T47D (cell line): ENCODE measurements around the gene PPP2R5C.

Experiments used
- DNase-seq, 2 experiments: peaks; one replicate each; pipeline versions ENCODE4 v3.0.0 to v3.0.0-alpha.2; 2011 to 2012; ENCODE audit warnings: low read depth in 1 of 2, low spot score in 1 of 2
- JUND ChIP-seq: IDR thresholded peaks from 2 replicates; pipeline ENCODE4 v1.6.1; 2012; ENCODE audit warnings: low read depth
- in situ Hi-C: cut with HindIII; loops from 2 replicates; pipeline ENCODE4 v1.10.0; 2016; ENCODE audit warnings: low sequenced_read_pairs, low pct_unique_long_range_greater_than_20kb

PPP2R5C gene

DNA sequence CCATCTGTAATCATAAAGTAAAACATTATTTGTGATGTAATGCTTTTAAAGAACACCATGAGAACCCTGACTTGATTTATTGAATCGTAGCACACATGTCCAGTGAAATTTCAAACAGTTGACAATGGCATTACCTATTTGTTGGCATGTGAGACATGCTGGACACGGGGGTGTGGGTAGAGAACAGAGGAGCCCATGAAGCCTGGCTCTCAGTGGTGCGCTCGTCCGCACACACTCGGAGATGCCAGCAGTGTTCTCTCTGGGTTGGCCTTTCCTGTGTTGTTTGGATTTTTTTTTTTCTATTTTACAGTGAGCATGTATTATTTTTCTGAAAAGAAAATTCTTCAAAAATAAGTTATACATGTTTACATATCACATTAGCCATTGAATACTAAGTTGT is 78.2 kb downstream of the PPP2R5C start:
- TF ChIP-seq JUND, result no peak
- in situ Hi-C loops, result no loop called here
- no peak for DNase-seq

DNA sequence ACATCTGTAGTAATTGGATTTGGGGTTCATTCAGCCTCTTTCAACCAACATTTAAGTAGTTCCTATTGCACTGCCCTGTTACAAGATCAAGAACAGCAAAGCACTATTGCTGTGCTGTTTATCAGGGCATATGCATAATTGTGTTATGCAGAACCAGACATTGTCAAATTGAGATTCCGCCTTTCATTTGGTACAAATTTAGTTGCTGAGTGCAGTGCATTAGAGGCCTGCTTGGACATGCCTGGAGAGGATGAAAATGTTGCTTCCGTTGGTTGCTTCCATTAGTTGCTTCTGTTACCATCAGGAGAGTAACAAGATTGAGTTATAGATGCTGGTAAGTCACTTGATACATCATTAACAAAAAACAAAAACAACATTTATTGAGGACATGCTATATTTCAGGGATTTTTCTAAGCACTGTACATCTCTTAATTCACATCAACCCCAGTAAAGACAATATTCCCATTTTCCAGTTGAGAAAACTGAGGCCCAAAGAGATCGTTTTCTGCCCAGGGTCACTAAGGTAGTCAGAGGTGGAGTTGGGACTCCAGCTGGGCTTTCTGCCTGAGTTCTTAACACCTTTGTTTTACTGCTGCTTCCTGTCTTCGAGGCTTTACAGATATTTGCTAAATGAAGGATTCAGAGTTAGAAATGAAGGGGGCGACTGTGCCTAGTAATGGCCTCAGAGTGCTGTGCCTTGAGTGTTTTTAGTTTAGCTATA is 79.3 kb downstream of the PPP2R5C start:
- in situ Hi-C loops, result no loop called here
- no peak for DNase-seq

DNA sequence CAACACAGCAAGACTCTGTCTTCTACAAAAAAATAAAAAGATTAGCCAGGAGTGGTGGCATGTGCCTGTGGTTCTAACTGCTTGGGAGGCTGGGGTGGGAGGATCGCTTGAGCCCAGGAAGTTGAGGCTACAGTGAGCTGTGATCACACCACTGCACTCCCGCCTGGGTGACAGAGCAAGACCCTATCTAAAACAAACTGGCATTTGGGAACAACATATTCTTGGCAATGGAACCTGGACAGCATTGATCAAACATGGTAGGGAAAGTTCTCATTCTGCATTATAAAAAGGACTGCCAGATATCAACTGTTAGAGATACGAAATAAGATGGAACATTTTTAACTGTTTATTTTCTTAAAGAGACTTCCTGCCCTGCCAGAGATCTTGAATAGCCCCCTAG is 81.5 kb downstream of the PPP2R5C start:
- no peak for TF ChIP-seq JUND
- in situ Hi-C loops, result no loop called here
- DNase-seq, result no peak

More for the DNA sequence above, 79.3 kb downstream of the PPP2R5C start:
- TF ChIP-seq JUND, result no peak

DNA sequence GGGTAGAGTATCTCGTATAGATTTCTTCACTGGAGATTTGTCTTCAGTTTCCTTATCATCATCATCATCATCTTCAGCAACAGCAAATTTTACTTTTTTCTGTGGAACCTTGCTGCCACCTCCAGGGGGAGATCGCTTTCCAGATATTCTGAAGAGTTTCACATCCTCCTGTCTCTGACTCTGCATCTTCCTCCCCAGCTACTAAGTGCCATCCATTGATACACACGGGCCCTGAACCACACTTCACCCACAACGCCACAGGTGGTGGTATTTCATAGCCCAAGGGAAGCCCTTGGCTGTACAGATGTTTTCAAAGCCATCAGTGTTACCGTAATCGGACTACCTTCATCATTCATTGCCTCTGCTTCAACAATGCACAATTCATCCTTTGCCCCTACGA is 82.2 kb downstream of the PPP2R5C start:
- TF ChIP-seq JUND, result no peak
- in situ Hi-C loops, result no loop called here
- DNase-seq, result no peak

DNA sequence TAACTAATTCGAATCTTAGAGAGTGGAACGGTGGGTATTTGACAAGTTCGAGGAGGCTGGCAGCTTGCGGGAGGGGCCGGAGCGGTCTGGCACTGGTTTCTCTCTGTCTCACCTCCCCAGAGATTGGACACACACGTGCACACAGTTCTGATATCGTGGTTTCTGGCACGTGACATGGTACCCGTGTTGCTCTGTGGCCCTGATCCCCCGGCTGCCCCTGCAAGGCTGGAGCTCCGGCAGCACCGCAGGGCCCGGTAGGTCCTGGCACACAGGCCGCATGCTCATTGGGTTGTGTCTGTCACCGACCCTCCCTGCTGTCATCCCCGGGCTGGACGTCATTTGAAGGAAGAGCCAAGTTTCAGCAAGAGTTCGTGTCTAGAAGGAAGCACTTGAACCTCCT is 82.7 kb downstream of the PPP2R5C start:
- in situ Hi-C loops, result no loop called here
- no peak for TF ChIP-seq JUND
- no peak for DNase-seq

DNA sequence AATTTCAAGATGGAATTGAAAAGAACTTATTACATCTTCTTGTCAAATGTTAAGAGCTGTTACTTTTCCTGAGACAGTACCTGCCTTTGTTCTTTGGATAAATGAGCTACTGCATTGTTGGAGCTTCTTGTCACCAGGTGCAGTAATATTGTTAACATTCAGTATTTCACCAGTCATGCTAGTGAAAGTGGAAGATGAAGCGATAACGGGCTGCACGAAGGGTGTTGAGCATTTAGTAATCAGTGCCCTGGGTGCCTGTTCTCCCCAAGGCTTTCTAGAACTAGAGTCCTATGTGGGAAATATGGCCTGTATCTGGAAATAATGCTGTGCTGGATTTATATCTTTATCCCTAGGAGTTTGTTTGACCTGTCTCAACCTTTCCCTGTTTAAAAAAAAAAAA is 83.2 kb downstream of the PPP2R5C start:
- no peak for DNase-seq
- in situ Hi-C loops, result no loop called here
- TF ChIP-seq JUND, result no peak

DNA sequence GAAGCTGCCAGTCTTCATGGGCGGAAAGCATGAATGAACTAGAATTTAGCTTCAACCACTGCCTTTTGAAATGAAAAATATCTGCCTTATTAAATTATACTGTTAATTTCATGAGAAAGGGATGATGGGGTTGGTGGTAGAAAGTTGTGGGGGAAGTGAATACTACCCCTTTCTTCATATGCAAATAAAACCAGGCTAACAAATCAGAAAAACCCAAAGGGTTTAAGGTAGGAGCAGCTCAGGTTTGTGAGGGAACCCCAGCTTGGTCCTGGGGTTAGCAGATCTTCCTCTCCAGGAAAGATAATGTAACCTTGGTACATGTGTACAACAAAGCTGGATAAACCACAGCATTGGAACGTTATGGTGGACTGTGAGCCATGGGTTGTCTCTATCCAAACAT is 84.0 kb downstream of the PPP2R5C start:
- no peak for DNase-seq
- in situ Hi-C loops, result no loop called here
- no peak for TF ChIP-seq JUND

DNA sequence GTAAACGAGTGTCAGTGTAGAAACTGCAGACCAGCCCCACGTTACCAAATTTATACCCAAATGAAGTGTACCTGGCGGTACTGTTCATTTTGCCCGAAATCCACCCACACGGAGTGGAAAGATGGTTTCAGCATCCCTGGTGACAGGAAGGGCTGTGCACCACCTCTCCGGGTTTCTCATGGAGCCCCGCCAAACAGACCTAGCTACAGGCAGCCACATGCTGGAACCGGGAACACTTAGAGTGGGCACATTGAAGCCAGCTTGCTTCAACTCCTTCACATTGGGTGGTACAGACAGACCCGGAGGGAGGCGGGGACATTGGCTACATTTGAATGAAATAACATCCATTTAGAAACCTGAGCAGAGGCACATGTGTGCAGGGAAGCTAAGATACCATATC is 84.4 kb downstream of the PPP2R5C start:
- in situ Hi-C loops, result no loop called here
- no peak for DNase-seq

DNA sequence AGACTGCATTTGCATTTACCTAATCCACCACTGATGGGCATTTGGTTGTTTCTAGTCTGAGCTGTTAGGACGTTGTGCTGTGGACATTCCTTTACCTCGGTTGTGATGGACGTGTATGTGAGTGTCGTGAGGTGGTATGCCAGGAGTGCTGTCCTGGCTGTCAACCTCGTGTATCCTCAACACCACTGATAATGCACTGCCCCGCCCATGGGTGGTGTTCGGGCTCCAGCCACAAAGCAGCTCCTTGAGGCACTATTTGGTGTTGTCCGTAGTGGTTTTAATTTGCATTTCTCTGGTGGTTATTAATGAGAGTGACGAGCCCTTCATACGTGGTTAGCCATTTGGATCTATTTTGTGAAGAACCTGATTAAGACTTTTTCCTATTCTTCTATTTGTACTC is 87.6 kb downstream of the PPP2R5C start:
- no peak for TF ChIP-seq JUND
- in situ Hi-C loops, result no loop called here
- DNase-seq, result no peak

More for the DNA sequence above, 84.4 kb downstream of the PPP2R5C start:
- TF ChIP-seq JUND, result no peak

DNA sequence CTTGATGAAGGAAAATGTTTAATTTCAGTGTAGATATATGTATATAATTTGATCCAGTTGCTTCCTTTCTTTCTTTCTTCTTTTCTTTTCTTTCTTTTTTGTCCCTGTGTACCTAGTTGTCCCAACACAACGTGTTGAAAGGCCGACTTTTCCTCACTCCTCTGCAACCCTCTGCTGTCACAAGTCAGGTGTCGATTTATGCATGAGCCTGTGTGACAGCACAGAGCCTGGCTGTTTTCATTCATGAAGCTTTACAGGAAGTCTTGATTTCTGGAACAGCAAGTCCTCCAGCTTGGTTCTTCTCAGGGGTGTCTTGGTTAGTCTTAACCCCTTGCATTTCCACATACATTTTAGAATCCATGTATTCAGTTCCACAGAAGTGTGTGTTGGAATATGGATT is 88.1 kb downstream of the PPP2R5C start:
- in situ Hi-C loops, result no loop called here
- TF ChIP-seq JUND, result no peak
- no peak for DNase-seq

DNA sequence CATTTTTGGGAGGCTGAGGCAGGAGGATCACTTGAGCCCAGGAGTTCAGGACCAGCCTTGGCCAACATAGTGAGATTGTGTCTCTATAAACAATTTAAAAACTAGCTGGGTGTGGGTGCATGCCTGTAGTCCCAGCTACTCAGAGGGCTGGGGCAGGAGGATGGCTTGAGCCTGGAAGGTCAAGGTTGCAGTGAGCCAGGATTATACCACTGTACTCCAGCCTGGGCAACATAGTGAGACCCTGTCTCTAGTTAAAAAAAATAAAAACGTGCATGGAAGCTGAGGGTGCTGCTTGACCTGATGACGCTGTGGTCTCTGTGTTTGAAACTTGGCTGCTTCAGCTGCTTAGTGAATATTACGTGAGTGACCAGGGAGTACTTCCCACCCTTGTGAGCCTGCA is 89.7 kb downstream of the PPP2R5C start:
- no peak for DNase-seq
- in situ Hi-C loops, result no loop called here
- no peak for TF ChIP-seq JUND

DNA sequence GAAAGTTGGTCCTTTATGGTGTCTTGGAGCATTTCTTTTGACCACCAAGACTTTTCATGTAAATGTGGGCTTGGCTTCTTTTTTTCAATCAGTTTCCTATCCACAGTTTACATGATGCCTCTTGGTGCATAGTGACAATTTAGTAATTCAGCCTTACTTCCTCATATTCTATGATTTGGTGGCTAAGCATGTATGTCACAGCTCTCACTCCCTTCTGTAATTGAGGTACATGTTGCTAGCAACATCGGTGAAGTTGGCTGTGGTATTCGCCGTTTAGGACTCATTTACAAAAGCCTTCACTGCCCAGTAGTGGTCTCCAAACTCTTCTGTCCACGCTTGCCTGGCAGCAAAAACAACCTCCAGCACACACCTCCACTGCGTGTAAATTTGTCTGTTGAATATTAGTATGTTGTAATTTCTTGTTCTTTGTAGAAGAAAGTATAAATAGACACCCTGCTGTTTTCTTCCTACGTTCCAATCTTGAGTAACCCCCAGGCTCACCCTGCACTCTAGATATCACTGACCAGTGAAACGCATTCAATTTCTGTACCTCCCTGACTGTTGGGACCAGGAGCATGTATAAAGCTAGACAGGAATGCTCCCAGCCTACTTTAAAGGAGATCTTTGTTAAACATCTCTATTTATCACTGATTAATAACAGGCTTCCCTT is 90.4 kb downstream of the PPP2R5C start:
- in situ Hi-C loops, result no loop called here
- no peak for DNase-seq
- TF ChIP-seq JUND, result no peak

DNA sequence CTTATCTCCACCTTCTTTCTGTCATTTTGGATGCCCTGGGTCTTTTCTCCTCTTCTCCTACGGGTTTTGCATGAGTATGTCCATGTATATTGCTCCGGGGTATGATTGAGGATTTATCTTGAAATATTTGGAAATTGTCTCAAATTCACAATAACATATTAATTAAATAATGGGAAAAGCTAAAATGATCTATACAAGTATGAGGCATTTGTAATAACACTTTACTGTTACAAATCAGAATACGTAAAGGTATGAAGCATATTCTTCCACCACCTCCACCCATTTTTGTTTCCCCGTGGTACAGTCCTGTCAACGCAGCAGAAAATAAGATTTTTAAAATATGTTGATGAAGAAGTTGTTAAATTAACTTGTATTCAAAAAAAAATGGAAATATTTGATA is 91.3 kb downstream of the PPP2R5C start:
- in situ Hi-C loops, result no loop called here
- DNase-seq, result no peak
- no peak for TF ChIP-seq JUND

DNA sequence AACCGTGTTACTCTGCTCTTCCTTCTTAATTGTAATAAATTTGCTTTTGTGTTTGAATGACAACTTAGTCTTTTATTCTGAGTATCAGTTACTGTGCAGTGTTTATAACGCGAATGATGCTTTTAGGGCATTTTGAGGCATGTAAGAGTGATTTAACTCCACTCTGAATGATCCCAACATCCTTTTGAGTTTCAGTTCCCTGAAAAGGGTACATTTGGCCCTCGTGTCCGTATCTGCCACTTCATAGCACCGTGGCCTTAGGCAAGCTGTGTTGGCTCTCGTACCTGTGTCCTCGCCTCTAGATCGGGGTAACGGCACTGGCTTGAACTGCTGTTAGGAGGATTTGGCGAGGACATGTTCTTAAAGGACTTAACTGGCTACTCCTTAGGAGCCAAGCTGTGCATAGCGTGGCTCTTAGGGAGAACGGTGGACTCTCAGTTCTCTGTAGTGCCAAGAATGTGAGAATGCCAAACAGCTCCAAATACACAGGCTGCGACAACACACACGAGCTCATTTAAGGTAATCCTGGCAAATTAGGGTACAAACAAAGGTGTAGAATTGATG is 92.0 kb downstream of the PPP2R5C start:
- TF ChIP-seq JUND, result no peak
- in situ Hi-C loops, result no loop called here
- DNase-seq, result no peak
